GM13976 (cell line): ENCODE data around the gene INHBC.
"Not testable (repeated sequence)": the region's sequence is repeated elsewhere in the genome, so short reads cannot be mapped to it uniquely, and the experiment has no call there.

Experiments used
- DNase-seq: peaks from one replicate; pipeline ENCODE4 v3.0.0; 2012; ENCODE audit warnings: low spot score
- in situ Hi-C: fragments of 300-500 bp; cut with MboI; formaldehyde crosslinking; loops from one replicate; pipeline ENCODE4 v1.12.0; 2022; ENCODE audit warnings: low sequenced_read_pairs, mixed read lengths, inconsistent platforms; ENCODE audit not compliant: unreplicated experiment
- TF ChIP-seq, protein P1 (sequence below): IDR thresholded peaks from 2 replicates; pipeline ENCODE4 v1.5.1; 2012; ENCODE audit warnings: borderline replicate concordance, mild to moderate bottlenecking; ENCODE audit not compliant: insufficient read depth; ENCODE audit errors: extremely low read depth, missing control alignments, control extremely low read depth

INHBC gene

DNA sequence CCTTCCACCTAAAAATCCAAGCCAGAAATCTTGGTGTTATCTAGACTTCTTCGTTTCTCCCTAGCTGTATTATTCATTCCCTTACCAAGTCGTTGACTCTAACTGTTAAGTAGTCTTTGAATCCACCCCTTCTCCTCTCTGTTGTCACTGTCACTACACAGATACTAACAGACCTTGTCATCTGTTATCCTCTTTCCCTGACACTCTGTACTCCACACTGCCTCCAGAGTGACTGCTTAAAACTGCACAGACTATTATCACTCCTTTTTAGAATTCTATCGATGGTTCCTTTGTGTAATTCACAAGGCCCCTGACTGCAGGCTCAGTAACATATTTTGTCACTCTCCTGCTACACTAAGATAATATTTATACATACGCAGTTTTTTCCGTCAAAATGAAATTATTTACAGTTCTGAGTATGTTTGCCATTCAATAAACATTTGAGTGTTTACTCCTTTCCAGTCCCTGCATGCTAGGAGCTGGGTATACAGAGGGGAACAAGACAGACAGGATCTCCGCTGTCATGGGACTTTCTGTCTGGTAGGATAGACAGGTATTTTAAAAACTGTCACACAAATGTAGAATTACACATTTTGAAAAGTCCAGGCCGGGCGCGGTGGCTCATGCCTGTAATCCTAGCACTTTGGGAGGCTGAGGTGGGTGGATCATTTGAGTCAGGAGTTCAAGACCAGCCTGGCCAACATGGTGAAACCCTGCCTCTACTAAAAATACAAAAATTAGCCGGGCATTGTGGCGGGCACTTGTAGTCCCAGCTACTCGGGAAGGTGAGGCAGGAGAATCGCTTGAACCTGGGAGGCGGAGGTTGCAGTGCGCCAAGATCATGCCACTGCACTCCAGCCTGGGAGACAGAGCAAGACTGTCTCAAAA, 57.1 kb downstream of the INHBC start:
- TF ChIP-seq, protein P1, sequence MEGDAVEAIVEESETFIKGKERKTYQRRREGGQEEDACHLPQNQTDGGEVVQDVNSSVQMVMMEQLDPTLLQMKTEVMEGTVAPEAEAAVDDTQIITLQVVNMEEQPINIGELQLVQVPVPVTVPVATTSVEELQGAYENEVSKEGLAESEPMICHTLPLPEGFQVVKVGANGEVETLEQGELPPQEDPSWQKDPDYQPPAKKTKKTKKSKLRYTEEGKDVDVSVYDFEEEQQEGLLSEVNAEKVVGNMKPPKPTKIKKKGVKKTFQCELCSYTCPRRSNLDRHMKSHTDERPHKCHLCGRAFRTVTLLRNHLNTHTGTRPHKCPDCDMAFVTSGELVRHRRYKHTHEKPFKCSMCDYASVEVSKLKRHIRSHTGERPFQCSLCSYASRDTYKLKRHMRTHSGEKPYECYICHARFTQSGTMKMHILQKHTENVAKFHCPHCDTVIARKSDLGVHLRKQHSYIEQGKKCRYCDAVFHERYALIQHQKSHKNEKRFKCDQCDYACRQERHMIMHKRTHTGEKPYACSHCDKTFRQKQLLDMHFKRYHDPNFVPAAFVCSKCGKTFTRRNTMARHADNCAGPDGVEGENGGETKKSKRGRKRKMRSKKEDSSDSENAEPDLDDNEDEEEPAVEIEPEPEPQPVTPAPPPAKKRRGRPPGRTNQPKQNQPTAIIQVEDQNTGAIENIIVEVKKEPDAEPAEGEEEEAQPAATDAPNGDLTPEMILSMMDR, result no peak
- in situ Hi-C loops, result no loop called here
- no peak for DNase-seq

DNA sequence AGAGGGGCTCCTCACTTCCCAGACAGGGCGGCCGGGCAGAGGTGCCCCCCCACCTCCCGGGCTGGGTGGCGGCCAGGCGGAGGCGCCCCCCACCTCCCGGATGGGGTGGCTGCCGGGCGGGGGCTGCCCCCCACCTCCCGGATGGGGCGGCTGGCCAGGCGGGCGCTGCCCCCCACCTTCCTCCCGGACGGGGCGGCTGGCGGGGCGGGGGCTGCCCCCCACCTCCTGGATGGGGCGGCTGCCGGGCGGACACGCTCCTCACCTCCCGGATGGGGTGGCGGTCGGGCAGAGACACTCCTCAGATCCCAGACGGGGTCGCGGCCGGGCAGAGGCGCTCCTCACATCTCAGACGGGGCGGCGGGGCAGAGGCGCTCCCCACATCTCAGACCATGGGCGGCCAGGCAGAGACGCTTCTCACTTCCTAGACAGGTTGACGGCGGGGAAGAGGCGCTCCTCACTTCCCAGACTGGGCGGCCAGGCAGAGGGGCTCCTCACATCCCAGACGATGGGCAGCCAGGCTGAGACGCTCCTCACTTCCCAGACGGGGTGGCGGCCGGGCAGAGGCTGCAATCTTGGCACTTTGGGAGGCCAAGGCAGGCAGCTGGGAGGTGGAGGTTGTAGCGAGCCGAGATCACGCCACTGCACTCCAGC, 60.6 kb downstream of the INHBC start:
- DNase-seq, in situ Hi-C loops: not testable (repeated sequence)

DNA sequence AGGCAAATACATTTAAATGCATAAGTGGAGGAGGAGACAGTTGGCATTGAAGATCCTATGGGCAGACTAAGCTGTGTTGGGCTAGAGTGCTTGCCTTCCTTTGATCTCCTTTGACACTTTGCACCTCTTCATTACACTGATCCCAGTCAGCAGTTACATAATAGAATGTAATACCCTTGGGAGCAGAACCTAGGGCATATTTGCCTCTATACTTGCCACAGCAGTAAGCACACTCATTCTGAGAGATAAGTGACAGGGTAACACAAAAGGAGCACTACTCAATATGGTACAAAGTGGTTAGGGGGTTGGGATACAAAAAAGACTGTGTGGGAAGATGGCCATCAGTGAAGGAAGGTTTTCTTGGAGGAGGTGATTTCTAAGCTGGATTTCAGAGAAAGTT, 62.2 kb downstream of the INHBC start:
- no peak for DNase-seq
- TF ChIP-seq, protein P1, result no peak
- in situ Hi-C loops, result no loop called here

DNA sequence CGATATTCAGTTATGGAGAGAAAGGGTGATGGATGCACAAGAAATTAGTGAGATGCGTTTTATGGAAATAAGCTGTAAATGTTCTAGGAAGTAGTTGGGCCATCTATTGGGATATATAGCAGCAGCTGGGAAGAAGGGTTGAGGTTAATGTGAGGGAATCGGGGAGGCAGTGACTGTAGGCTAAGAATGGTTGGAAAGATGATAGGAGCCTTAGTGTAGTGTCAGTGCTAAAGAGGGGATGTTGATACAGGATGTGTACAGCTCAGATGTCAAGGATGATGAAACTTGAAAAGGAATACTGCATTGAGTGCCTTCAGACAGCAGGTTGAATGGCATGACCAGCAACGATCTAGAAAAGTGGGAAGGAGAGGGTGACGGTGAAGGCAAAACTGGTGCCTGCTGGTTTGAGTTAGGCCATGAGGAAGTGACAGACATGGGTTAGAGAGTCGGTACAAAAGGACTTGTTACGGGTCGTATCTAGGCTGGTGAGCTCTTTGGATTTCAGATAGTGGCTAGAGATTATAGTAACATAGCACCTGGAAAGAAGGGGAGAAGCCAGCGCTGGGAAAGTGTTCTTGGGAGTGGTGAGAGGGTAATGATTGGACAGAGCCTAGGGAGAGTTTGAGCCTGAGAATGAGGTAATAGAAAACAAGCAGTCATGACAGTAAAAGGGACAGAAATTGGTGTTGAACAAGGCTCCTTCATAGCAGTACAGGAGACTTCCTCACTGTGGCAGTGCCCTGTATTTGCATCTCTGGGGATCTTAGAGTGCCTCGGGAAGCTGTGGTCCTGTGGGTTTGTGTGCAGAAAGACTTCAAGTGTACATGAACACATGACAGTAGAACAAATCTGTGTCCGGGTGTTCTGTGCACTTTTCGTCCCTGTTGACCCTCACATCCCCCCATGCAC, 62.9 kb downstream of the INHBC start:
- no peak for DNase-seq
- in situ Hi-C loops, result no loop called here
- TF ChIP-seq, protein P1, result no peak

DNA sequence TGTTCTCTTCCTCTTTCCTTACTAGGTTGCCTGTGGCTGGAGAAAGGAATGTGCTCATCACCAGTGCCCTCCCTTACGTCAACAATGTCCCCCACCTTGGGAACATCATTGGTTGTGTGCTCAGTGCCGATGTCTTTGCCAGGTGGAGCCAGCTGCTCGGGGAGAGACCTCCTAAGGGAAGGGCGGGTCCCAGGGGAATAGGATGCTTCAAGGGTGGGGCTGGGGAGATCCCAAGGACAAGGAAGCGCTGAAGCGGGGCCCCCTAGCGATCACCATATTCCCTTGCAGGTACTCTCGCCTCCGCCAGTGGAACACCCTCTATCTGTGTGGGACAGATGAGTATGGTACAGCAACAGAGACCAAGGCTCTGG, 63.5 kb downstream of the INHBC start:
- TF ChIP-seq, protein P1, result no peak
- in situ Hi-C loops, result no loop called here

DNA sequence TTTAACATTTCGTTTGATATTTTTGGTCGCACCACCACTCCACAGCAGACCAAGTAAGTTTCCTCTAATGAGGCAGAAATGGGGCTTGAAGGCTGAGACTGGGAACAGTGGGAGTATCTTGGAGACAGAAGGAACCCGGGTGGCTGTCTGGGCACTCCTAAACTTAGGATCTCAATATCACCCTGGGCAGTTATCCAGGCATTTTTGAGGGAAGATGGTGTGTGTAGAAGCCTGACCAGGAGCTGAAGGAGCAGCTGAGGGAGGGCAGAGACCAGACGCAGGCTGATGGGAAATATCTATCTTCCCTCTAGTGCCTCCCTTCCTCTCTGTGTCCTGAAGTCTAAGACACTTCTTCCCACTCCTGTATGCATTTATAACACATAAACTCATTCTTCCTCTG, 64.0 kb downstream of the INHBC start:
- in situ Hi-C loops, result no loop called here
- no peak for DNase-seq
- TF ChIP-seq, protein P1, result no peak

More for the DNA sequence above, 63.5 kb downstream of the INHBC start:
- DNase-seq, result no peak
